KMS-11 (cell line): ENCODE measurements around the gene KRT7.

ENCODE experiments used
- H2AFZ ChIP-seq: fragments of 200-600 bp; sonication (generic); 2 replicates; pipeline ENCODE4 v1.6.1; 2016; ENCODE audit warnings: antibody characterized with exemption, mixed run types, low read depth
- H3K27ac ChIP-seq: fragments of 200-600 bp; sonication (generic); 2 replicates; pipeline ENCODE4 v1.6.1; 2016; ENCODE audit warnings: mild to moderate bottlenecking, mixed run types
- H3K27me3 ChIP-seq: fragments of 200-600 bp; sonication (generic); 2 replicates; pipeline ENCODE4 v1.6.1; 2017; ENCODE audit warnings: mild to moderate bottlenecking, low read depth, mixed run types, moderate library complexity; ENCODE audit not compliant: insufficient read depth
- H3K36me3 ChIP-seq: fragments of 200-600 bp; sonication (generic); 2 replicates; pipeline ENCODE4 v1.6.1; 2017; ENCODE audit warnings: mild to moderate bottlenecking, mixed run types; ENCODE audit not compliant: insufficient read depth
- H3K4me1 ChIP-seq: fragments of 200-600 bp; sonication (generic); 2 replicates; pipeline ENCODE4 v1.6.1; 2016; ENCODE audit warnings: mild to moderate bottlenecking, low read depth, mixed run types; ENCODE audit not compliant: poor library complexity, severe bottlenecking
- H3K4me2 ChIP-seq: fragments of 200-600 bp; sonication (generic); 2 replicates; pipeline ENCODE4 v1.7.0; 2016; ENCODE audit warnings: mild to moderate bottlenecking, mixed run types
- H3K4me3 ChIP-seq: fragments of 200-600 bp; sonication (generic); IDR thresholded peaks from 2 replicates; pipeline ENCODE4 v1.6.1; 2017; ENCODE audit warnings: low read depth, low read length, mixed read lengths; ENCODE audit not compliant: insufficient read depth
- H3K79me2 ChIP-seq: fragments of 200-600 bp; sonication (generic); 2 replicates; pipeline ENCODE4 v1.6.1; 2016; ENCODE audit warnings: low read depth, mixed run types; ENCODE audit not compliant: insufficient read depth
- H3K9ac ChIP-seq: fragments of 200-600 bp; sonication (generic); 2 replicates; pipeline ENCODE4 v1.6.1; 2016; ENCODE audit warnings: mild to moderate bottlenecking, mixed run types
- H4K20me1 ChIP-seq: fragments of 200-600 bp; sonication (generic); 2 replicates; pipeline ENCODE4 v1.6.1; 2016; ENCODE audit warnings: mild to moderate bottlenecking, mixed run types; ENCODE audit not compliant: insufficient read depth
- CTCF ChIP-seq: fragments of 200-600 bp; sonication (generic); conservative IDR thresholded peaks from 2 replicates; pipeline ENCODE4 v1.6.1; 2017; ENCODE audit warnings: low read depth, mild to moderate bottlenecking, antibody characterized with exemption, low read length, moderate library complexity, mixed read lengths

Gene KRT7

GRCh38 chr12:52216807-52217206, 16.2 kb upstream of the KRT7 start:
- H3K36me3 ChIP-seq: no peaks in the 10 kb centered on the region
- H4K20me1 ChIP-seq: no peaks in the 10 kb centered on the region
- no peaks in the 10 kb centered on the region for H3K79me2 ChIP-seq
- TF ChIP-seq CTCF: no peak
- no peak overlapping the region for H3K27ac ChIP-seq
- peaks cover 11% of the 10 kb centered on the region for H3K4me1 ChIP-seq
- H3K4me2 ChIP-seq: no peak overlapping the region
- no peak overlapping the region for H2AFZ ChIP-seq
- H3K9ac ChIP-seq: no peak overlapping the region
- no peak overlapping the region for H3K4me3 ChIP-seq
- H3K27me3 ChIP-seq: no peaks in the 10 kb centered on the region

GRCh38 chr12:52217223-52217622, 15.8 kb upstream of the KRT7 start:
- Histone ChIP-seq H3K4me1 (peaks cover 15% of the 10 kb centered on the region), H3K9ac (no peak overlapping the region), H3K27me3 (no peaks in the 10 kb centered on the region), H4K20me1 (no peaks in the 10 kb centered on the region), H3K4me3 (no peak overlapping the region), H3K36me3 (no peaks in the 10 kb centered on the region), H2AFZ (no peak overlapping the region), H3K4me2 (no peak overlapping the region), H3K79me2 (no peaks in the 10 kb centered on the region), H3K27ac (no peak overlapping the region)
- TF ChIP-seq CTCF: no peak

GRCh38 chr12:52218001-52218400, 15.0 kb upstream of the KRT7 start:
- Histone ChIP-seq H3K27ac (no peak overlapping the region), H3K36me3 (no peaks in the 10 kb centered on the region), H3K4me3 (no peak overlapping the region), H3K79me2 (no peaks in the 10 kb centered on the region), H3K4me1 (peaks cover 18% of the 10 kb centered on the region), H3K9ac (no peak overlapping the region), H2AFZ (no peak overlapping the region), H3K4me2 (no peak overlapping the region), H3K27me3 (no peaks in the 10 kb centered on the region), H4K20me1 (no peaks in the 10 kb centered on the region)
- TF ChIP-seq CTCF: no peak

GRCh38 chr12:52220477-52220876, 12.6 kb upstream of the KRT7 start:
- H3K4me1 ChIP-seq: peaks cover 12% of the 10 kb centered on the region

More at GRCh38 chr12:52220477-52220876, 12.6 kb upstream of the KRT7 start:
- no peaks in the 10 kb centered on the region for H3K36me3 ChIP-seq
- H4K20me1 ChIP-seq: no peaks in the 10 kb centered on the region
- no peak overlapping the region for H3K4me2 ChIP-seq
- TF ChIP-seq CTCF: no peak
- H3K9ac ChIP-seq: no peak overlapping the region
- no peaks in the 10 kb centered on the region for H3K27me3 ChIP-seq
- no peaks in the 10 kb centered on the region for H3K79me2 ChIP-seq
- no peak overlapping the region for H3K4me3 ChIP-seq
- H2AFZ ChIP-seq: no peak overlapping the region
- no peak overlapping the region for H3K27ac ChIP-seq
